Endothelial cell of umbilical vein (primary cell): ENCODE data around the gene MAPK6.

Experiments
- CTCF ChIP-seq, 2 donors: IDR thresholded peaks; 1 replicate in 1 of 2; 2 replicates in 1 of 2; pipeline ENCODE4 v1.5.1; 2011; ENCODE audit warnings: low read length in 2 of 2, mild to moderate bottlenecking in 2 of 2, moderate library complexity in 2 of 2, control low read depth in 1 of 2, inconsistent platforms in 1 of 2, low read depth in 1 of 2; ENCODE audit not compliant: insufficient read depth in 1 of 2; ENCODE audit errors: extremely low read depth in 1 of 2
- EZH2 ChIP-seq: IDR thresholded peaks from 2 replicates; pipeline ENCODE4 v1.6.1; 2012; ENCODE audit warnings: borderline replicate concordance, low read depth, mild to moderate bottlenecking, moderate library complexity, low read length, inconsistent platforms; ENCODE audit not compliant: severe bottlenecking
- MAX ChIP-seq: IDR thresholded peaks from 2 replicates; pipeline ENCODE4 v1.6.1; 2011; ENCODE audit not compliant: insufficient read depth, insufficient read length
- MYC ChIP-seq: IDR thresholded peaks from one replicate; pipeline ENCODE4 v1.6.1; 2011; ENCODE audit warnings: mild to moderate bottlenecking, low read depth, low read length
- POLR2A ChIP-seq: IDR thresholded peaks from 2 replicates; pipeline ENCODE4 v1.6.1; 2012; ENCODE audit warnings: low read depth, mild to moderate bottlenecking, control low read depth, low read length
- POLR2AphosphoS5 ChIP-seq: IDR thresholded peaks from 2 replicates; pipeline ENCODE4 v1.6.1; 2012; ENCODE audit warnings: low read depth, mild to moderate bottlenecking, control low read depth, low read length, moderate library complexity; ENCODE audit not compliant: insufficient read depth

DNA sequence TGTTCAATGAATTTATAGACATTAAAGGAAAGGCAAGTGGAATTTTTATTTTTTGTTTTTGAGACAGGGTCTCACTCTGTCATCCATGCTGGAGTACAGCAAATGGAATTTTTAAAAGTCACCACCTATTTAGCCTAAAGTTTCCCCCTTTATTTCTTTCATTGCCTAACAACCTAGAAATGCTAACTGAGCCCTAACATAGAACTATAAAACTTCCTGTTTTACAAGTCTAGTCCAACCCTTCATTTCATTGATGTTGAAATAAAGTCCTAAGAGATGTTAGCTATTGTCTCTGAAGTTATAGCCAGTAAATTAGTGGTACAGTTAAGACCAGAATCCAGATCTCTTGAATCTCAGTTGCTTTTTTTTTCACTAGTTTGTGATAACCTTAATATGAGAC lies 39.0 kb downstream of the MAPK6 start:
- TF ChIP-seq MAX, result no peak
- TF ChIP-seq CTCF (IDR thresholded peaks at IDR 0.05; ENCODE audit: extremely low read depth in 1 of 2, insufficient read depth in 1 of 2, low read depth in 1 of 2, low read length in 2 of 2), result no peak
- no peak for TF ChIP-seq POLR2A
- TF ChIP-seq EZH2, result no peak
- no peak for TF ChIP-seq POLR2AphosphoS5
- no peak for TF ChIP-seq MYC
